D341Med (cell line): ENCODE data around the gene MED17.
"Not testable (repeated sequence)": the region's sequence is repeated elsewhere in the genome, so short reads cannot be mapped to it uniquely, and the experiment has no call there.

Source experiments
- DNase-seq: peaks from one replicate; pipeline ENCODE4 v3.0.0; 2012; ENCODE audit warnings: low spot score

MED17 gene

GRCh38 chr11:93784145-93784934 lies at the start of gene MED17:
Gene MED17, plus strand, starts transcription at chr11:93784282. Its CDS starts 232 bp downstream, at chr11:93784514.
- peak; percentile 91 for DNase-seq

GRCh38 chr11:93734427-93735222 lies 49.5 kb upstream of the MED17 start:
- no peak for DNase-seq

GRCh38 chr11:93735627-93736026 lies 48.5 kb upstream of the MED17 start:
- DNase-seq = no peak

- DNase-seq = no peak
These were observed 48.0 kb upstream of the MED17 start for GRCh38 chr11:93736129-93736528.

- DNase-seq = no peak
These were observed 46.0 kb upstream of the MED17 start for GRCh38 chr11:93737904-93738612.

GRCh38 chr11:93738647-93739081 lies 45.4 kb upstream of the MED17 start:
- no peak for DNase-seq

- DNase-seq = no peak
These were observed 43.9 kb upstream of the MED17 start for GRCh38 chr11:93740031-93740729.

GRCh38 chr11:93740730-93741093 lies 43.4 kb upstream of the MED17 start:
- DNase-seq = peak; percentile 56

GRCh38 chr11:93741094-93741881 lies 42.8 kb upstream of the MED17 start, which contains the start of the genes C11orf54 and TAF1D:
Gene C11orf54, plus strand, starts transcription at chr11:93741672. Its CDS starts 5,722 bp downstream, at chr11:93747394.
Gene TAF1D, minus strand, starts transcription at chr11:93741495. Its CDS starts 2,191 bp downstream, at chr11:93739304.
- DNase-seq = peak; percentile 90

GRCh38 chr11:93741882-93742226 lies 42.2 kb upstream of the MED17 start:
- no peak for DNase-seq

GRCh38 chr11:93743291-93743690 lies 40.8 kb upstream of the MED17 start:
- DNase-seq = no peak

- no peak for DNase-seq
These were observed 39.4 kb upstream of the MED17 start for GRCh38 chr11:93744669-93745004.

GRCh38 chr11:93745005-93745755 lies 38.9 kb upstream of the MED17 start:
- DNase-seq = not testable (repeated sequence)

- DNase-seq = no peak
These were observed 38.0 kb upstream of the MED17 start for GRCh38 chr11:93746101-93746500.

GRCh38 chr11:93747122-93747521 lies 37.0 kb upstream of the MED17 start:
- DNase-seq = no peak

- DNase-seq = no peak
These were observed 33.1 kb upstream of the MED17 start for GRCh38 chr11:93751001-93751400.

- DNase-seq = no peak
These were observed 30.8 kb upstream of the MED17 start for GRCh38 chr11:93753241-93753640.

GRCh38 chr11:93756748-93757147 lies 27.3 kb upstream of the MED17 start:
- DNase-seq = no peak

- no peak for DNase-seq
These were observed 26.8 kb upstream of the MED17 start for GRCh38 chr11:93757301-93757700.
